ENCODE results near the gene BRSK2. TPM values are rescaled to one million over a fixed set of nuclear protein-coding genes. Genes with fewer than 3 reads are reported as not detected.

The BRSK2 gene
- polyA plus RNA-seq, 1 of the 3 experiments (the other 2 are of a cell fraction): 0.64 TPM

- Histone ChIP-seq H3K9ac (no peak overlapping the region), H2AFZ (ENCODE audit: low read depth) (no peak overlapping the region), H3K9me3 (no peaks in the 10 kb centered on the region), H3K4me2 (no peak overlapping the region), H3K36me3 (replicated peaks in 1 of 2; ENCODE audit: control insufficient read depth in 1 of 2, insufficient read depth in 2 of 2, low read length in 1 of 2) (no peaks in the 10 kb centered on the region), H3F3A (replicated peaks; ENCODE audit: insufficient read depth) (no peaks in the 10 kb centered on the region), H3K9me2 (no peaks in the 10 kb centered on the region), H3K4me3 (ENCODE audit: low read depth in 2 of 2, low read length in 1 of 2) (no peak overlapping the region), H3K27ac (ENCODE audit: low read depth in 2 of 2, low read length in 1 of 2) (no peak overlapping the region; a peak in 1 of 4 replicates), H3K4me1 (ENCODE audit: control insufficient read depth in 1 of 2, insufficient read depth in 2 of 2, low read depth in 1 of 2, low read length in 1 of 2) (peaks cover 0 to 10% of the 10 kb centered on the region in 2 experiments; a peak in 1 of 4 replicates), H3K79me2 (ENCODE audit: insufficient read depth) (no peaks in the 10 kb centered on the region), H4K20me1 (ENCODE audit: insufficient read depth) (no peaks in the 10 kb centered on the region), H3K27me3 (ENCODE audit: insufficient read depth) (no peaks in the 10 kb centered on the region)
- no peak for DNase-seq
- ChIA-PET CTCF (interaction anchor here (1.2 to 4.2 kb wide), 2 partner anchors 56 to 115 kb away, joined by 3 to 23 read pairs; no protein-coding TSS in a partner anchor), POLR2A (no interaction called here)
- TF ChIP-seq PBX3 (IDR thresholded peaks at IDR 0.05) (no peak), RCOR1 (IDR thresholded peaks at IDR 0.05; ENCODE audit: low read length) (no peak), REST (IDR thresholded peaks at IDR 0.05; ENCODE audit: low read depth, low read length) (no peak), TCF12 (IDR thresholded peaks at IDR 0.05) (no peak), SMC3 (IDR thresholded peaks at IDR 0.05; ENCODE audit: low read depth, low read length) (no peak), EP300 (IDR thresholded peaks at IDR 0.05; ENCODE audit: borderline replicate concordance in 1 of 2, low read depth in 1 of 2, low read length in 1 of 2) (no peak), GATA2 (CRISPR knock-in tag; IDR thresholded peaks at IDR 0.05) (no peak), ELF1 (IDR thresholded peaks at IDR 0.05) (no peak), TAF1 (IDR thresholded peaks at IDR 0.05; ENCODE audit: borderline replicate concordance, low read depth, low read length) (no peak)
- WGBS (ENCODE audit: low lambda C conversion rate): 91% methylated on average over 11 of the region's 14 CpGs
Measured at GRCh38 chr11:1459219-1459575, 69.5 kb downstream of the BRSK2 start.

- H3K4me3 ChIP-seq (ENCODE audit: low read depth in 2 of 2, low read length in 1 of 2): no peak overlapping the region
- no peak overlapping the region for H3K9ac ChIP-seq
- H4K20me1 ChIP-seq (ENCODE audit: insufficient read depth): no peaks in the 10 kb centered on the region
- WGBS (ENCODE audit: low lambda C conversion rate): 89% methylated on average over 12 of the region's 29 CpGs
- H3F3A ChIP-seq (replicated peaks; ENCODE audit: insufficient read depth): no peaks in the 10 kb centered on the region
- ChIA-PET CTCF (interaction anchor here (1.2 to 4.2 kb wide), 2 partner anchors 55 to 115 kb away, joined by 3 to 23 read pairs; no protein-coding TSS in a partner anchor), POLR2A (no interaction called here)
- no peaks in the 10 kb centered on the region for H3K79me2 ChIP-seq (ENCODE audit: insufficient read depth)
- no peaks in the 10 kb centered on the region for H3K27me3 ChIP-seq (ENCODE audit: insufficient read depth)
- no peaks in the 10 kb centered on the region for H3K36me3 ChIP-seq (replicated peaks in 1 of 2; ENCODE audit: control insufficient read depth in 1 of 2, insufficient read depth in 2 of 2, low read length in 1 of 2)
- no peak overlapping the region for H2AFZ ChIP-seq (ENCODE audit: low read depth)
- H3K9me2 ChIP-seq: no peaks in the 10 kb centered on the region
- DNase-seq: no peak
- no peak overlapping the region for H3K27ac ChIP-seq (ENCODE audit: low read depth in 2 of 2, low read length in 1 of 2)
- peaks cover 0 to 10% of the 10 kb centered on the region in 2 experiments; a peak in 1 of 4 replicates for H3K4me1 ChIP-seq (ENCODE audit: control insufficient read depth in 1 of 2, insufficient read depth in 2 of 2, low read depth in 1 of 2, low read length in 1 of 2)
- no peaks in the 10 kb centered on the region for H3K9me3 ChIP-seq
- no peak overlapping the region for H3K4me2 ChIP-seq
- no peak for TF ChIP-seq EP300 (IDR thresholded peaks at IDR 0.05; ENCODE audit: borderline replicate concordance in 1 of 2, low read depth in 1 of 2, low read length in 1 of 2)
- TF ChIP-seq CTCF (IDR thresholded peaks at IDR 0.05): no peak
- no peak for TF ChIP-seq TAF1 (IDR thresholded peaks at IDR 0.05; ENCODE audit: borderline replicate concordance, low read depth, low read length)
- no peak for TF ChIP-seq MAX (IDR thresholded peaks at IDR 0.05; ENCODE audit: low read depth)
- TF ChIP-seq SIN3A (IDR thresholded peaks at IDR 0.05; ENCODE audit: borderline replicate concordance, low read depth, low read length): no peak
- TF ChIP-seq GABPA (IDR thresholded peaks at IDR 0.05; ENCODE audit: low read depth): no peak
- TF ChIP-seq PBX3 (IDR thresholded peaks at IDR 0.05): no peak
- no peak for TF ChIP-seq JUND (IDR thresholded peaks at IDR 0.05)
- TF ChIP-seq USF1 (IDR thresholded peaks at IDR 0.05; ENCODE audit: borderline replicate concordance, low read depth): no peak
- TF ChIP-seq RXRA (IDR thresholded peaks at IDR 0.05; ENCODE audit: borderline replicate concordance, low read depth): no peak
- no peak for TF ChIP-seq RFX5 (IDR thresholded peaks at IDR 0.05; ENCODE audit: low read length)
Measured at GRCh38 chr11:1459764-1460395, 70.1 kb downstream of the BRSK2 start.
